Kidney (tissue), 14 donors: Measurements from ENCODE around the gene AP1G2. TPM values are rescaled to one million over a fixed set of nuclear protein-coding genes. Genes with fewer than 3 reads are reported as not detected.

Experiments used
- DNase-seq, 5 donors: peaks; one replicate each; pipeline ENCODE4 v3.0.0-alpha.2; 2013 to 2020
- FAIRE-seq: peaks from 2 replicates; lab custom pipeline; 2012; peaks lifted over from hg19 to GRCh38; lab: Jason Lieb, UNC
- H3K27ac ChIP-seq, 2 donors: one replicate each; pipeline ENCODE4 v1.7.0; 2013; ENCODE audit warnings: low read depth in 2 of 2, low read length in 2 of 2, inconsistent platforms in 1 of 2
- H3K27me3 ChIP-seq: one replicate; pipeline ENCODE4 v1.7.1; 2013; ENCODE audit warnings: low read length, inconsistent platforms; ENCODE audit not compliant: control insufficient read depth, insufficient read depth
- H3K36me3 ChIP-seq, 3 donors: one replicate each; pipeline versions ENCODE4 v1.7.0 to v1.7.1; 2013; ENCODE audit warnings: low read length in 3 of 3, control low read depth in 1 of 3, inconsistent platforms in 1 of 3; ENCODE audit not compliant: insufficient read depth in 3 of 3, control insufficient read depth in 2 of 3
- H3K4me1 ChIP-seq, 3 donors: one replicate each; pipeline versions ENCODE4 v1.7.0 to v1.7.1; 2013; ENCODE audit warnings: low read length in 3 of 3, inconsistent platforms in 1 of 3, low read depth in 1 of 3; ENCODE audit not compliant: control insufficient read depth in 2 of 3, insufficient read depth in 2 of 3
- H3K4me3 ChIP-seq, 3 donors: one replicate each; pipeline versions ENCODE4 v1.7.0 to v1.8.1; 2013; ENCODE audit warnings: low read length in 3 of 3, control low read depth in 1 of 3, inconsistent platforms in 1 of 3
- H3K9ac ChIP-seq, 3 donors: one replicate each; pipeline versions ENCODE4 v1.7.0 to v1.7.1; 2013; ENCODE audit warnings: low read length in 3 of 3, control low read depth in 1 of 3, inconsistent platforms in 1 of 3
- H3K9me3 ChIP-seq, 3 donors: one replicate each; pipeline versions ENCODE4 v1.7.0 to v1.7.1; 2013; ENCODE audit warnings: low read length in 3 of 3, control low read depth in 1 of 3, inconsistent platforms in 1 of 3; ENCODE audit not compliant: control insufficient read depth in 2 of 3, insufficient read depth in 1 of 3
- CTCF ChIP-seq: IDR thresholded peaks from 3 replicates; pipeline ENCODE4 v1.5.1; 2012; ENCODE audit warnings: mild to moderate bottlenecking, moderate library complexity, borderline replicate concordance; ENCODE audit not compliant: insufficient read depth; ENCODE audit errors: extremely low read depth
- intact Hi-C: fragments of 100-400 bp; cut with DNase I; formaldehyde crosslinking; loops from one replicate; pipeline ENCODE4 v1.11.1; 2022
- polyA plus RNA-seq: library from polyadenylated mRNA; stranded (reverse); fragments of 350-450 nt; fragmentation: Illumina TruSeq; extraction: RNeasy Lipid Tissue Mini Kit (QIAGEN cat#74804); gene quantifications from one replicate; pipeline ENCODE4 v1.2.3, GENCODE V29; 2014; ENCODE audit warnings: low read depth, low replicate concordance; ENCODE audit not compliant: insufficient read depth
- total RNA-seq: library from RNA; stranded (reverse); fragmentation: NEBNext Ultra II Directional; extraction: Animal tissue kit (Norgen Biotek cat#: 25700); gene quantifications from one replicate; pipeline ENCODE4 v1.2.1, GENCODE V29; 2021
- donor health status: control.
- donor health status: control.
- donor health status: control.
- donor health status: control.
- donor health status: control.
- donor health status: DM: yes; HTN: yes; CAD: no.
- donor health status: Normal renal cell carcinoma (clear cell type).

Gene AP1G2
- total and polyA plus RNA-seq, 2 donors from 2014 or later = 56.7 to 123 TPM

GRCh38 chr14:23568021-23568599 is 519 bp upstream of the AP1G2 start:
- intact Hi-C loops = no loop called here
- Histone ChIP-seq H3K4me1 (peaks cover 2 to 19% (median 6%) of the 10 kb centered on the region in 3 donors), H3K27ac (no peak overlapping the region), H3K9ac (peak overlapping the region; percentile 19 to 65 (median 24)), H3K4me3 (peak overlapping the region in 2 of 3 donors; percentile 74 to 82), H3K27me3 (no peaks in the 10 kb centered on the region), H3K36me3 (peaks cover 0 to 4% (median 0%) of the 10 kb centered on the region in 3 donors), H3K9me3 (no peaks in the 10 kb centered on the region)
- FAIRE-seq = no peak
- peak in 1 of 5 donors; percentile 38 for DNase-seq
- TF ChIP-seq CTCF = no peak

GRCh38 chr14:23566778-23567185 is 809 bp downstream of the AP1G2 start:
- Histone ChIP-seq H3K9ac (peak overlapping the region in 2 of 3 donors; percentile 26 to 77), H3K4me3 (peak overlapping the region; percentile 74 to 82 (median 74)), H3K9me3 (no peaks in the 10 kb centered on the region), H3K36me3 (peaks cover 0 to 7% (median 4%) of the 10 kb centered on the region in 3 donors), H3K27me3 (no peaks in the 10 kb centered on the region), H3K4me1 (peaks cover 2 to 15% (median 6%) of the 10 kb centered on the region in 3 donors), H3K27ac (peak overlapping the region in 1 of 2 donors; percentile 15)
- FAIRE-seq (no peak), DNase-seq (no peak)
- TF ChIP-seq CTCF = no peak
- intact Hi-C loops = no loop called here

- peaks cover 0 to 12% (median 4%) of the 10 kb centered on the region in 3 donors for H3K36me3 ChIP-seq
- intact Hi-C loops = no loop called here
- no peaks in the 10 kb centered on the region for H3K27me3 ChIP-seq
- FAIRE-seq = no peak
- H3K4me3 ChIP-seq = peak overlapping the region in 1 of 3 donors; percentile 74
- no peak overlapping the region for H3K27ac ChIP-seq
- H3K9ac ChIP-seq = peak overlapping the region in 1 of 3 donors; percentile 77
- DNase-seq = peak in 1 of 5 donors; percentile 51
- no peak for TF ChIP-seq CTCF
- no peaks in the 10 kb centered on the region for H3K9me3 ChIP-seq
- H3K4me1 ChIP-seq = peaks cover 2 to 13% (median 6%) of the 10 kb centered on the region in 3 donors
These were observed 1.3 kb downstream of the AP1G2 start for GRCh38 chr14:23566112-23566777.
